B cell (primary cell): ENCODE measurements around the gene NUBP2. TPM values are rescaled to one million over a fixed set of nuclear protein-coding genes. Genes with fewer than 3 reads are reported as not detected.

Experiments
- ATAC-seq: fragments of 200-7000 bp; cut with Tn5 transposase; one replicate; pipeline ENCODE4 v1.10.0; 2021; ENCODE audit warnings: low read depth, mild to moderate bottlenecking, moderate number of reproducible peaks, moderate library complexity
- CTCF ChIA-PET: fragments of 350-600 bp; sonication (Branson Sonifier 250); formaldehyde crosslinking; loops from one replicate; lab custom pipeline; 2021; ENCODE audit warnings: antibody characterized with exemption, inconsistent platforms; lab: Charles Lee
- POLR2A ChIA-PET: fragments of 350-600 bp; sonication (Branson Sonifier 250); formaldehyde crosslinking; loops from one replicate; lab custom pipeline; 2021; ENCODE audit warnings: antibody characterized with exemption; lab: Charles Lee
- DNase-seq: peaks from one replicate; pipeline ENCODE4 v3.0.0; 2013
- H2AFZ ChIP-seq: 2 replicates; pipeline ENCODE4 v1.6.1; 2012; ENCODE audit warnings: mild to moderate bottlenecking, low read depth, low read length; ENCODE audit not compliant: insufficient read depth, poor library complexity, severe bottlenecking
- H3K27ac ChIP-seq, 2 donors: 1 replicate in 1 of 2; 2 replicates in 1 of 2; pipeline ENCODE4 v1.5.1; 2012 to 2013; ENCODE audit warnings: low read length in 2 of 2, mild to moderate bottlenecking in 2 of 2, moderate library complexity in 1 of 2
- H3K27me3 ChIP-seq, 4 experiments: fragments of 200-600 bp in 1 of 4; sonication (generic) in 1 of 4; replicated peaks in 1 of 4; 1 replicate in 2 of 4; 2 replicates in 2 of 4; pipeline versions ENCODE4 v1.6.1 to v1.7.0; 2013 to 2016; ENCODE audit warnings: low read length in 3 of 4, mild to moderate bottlenecking in 2 of 4, mixed read lengths in 1 of 4, moderate library complexity in 1 of 4; ENCODE audit not compliant: insufficient read depth in 4 of 4, control insufficient read depth in 3 of 4; ENCODE audit errors: control extremely low read depth in 1 of 4
- H3K36me3 ChIP-seq, 2 experiments: replicated peaks in 1 of 2; 1 replicate in 1 of 2; 2 replicates in 1 of 2; pipeline versions ENCODE4 v1.6.1 to v1.7.1; 2013; ENCODE audit warnings: low read length in 1 of 2; ENCODE audit not compliant: insufficient read depth in 2 of 2, control insufficient read depth in 1 of 2; ENCODE audit errors: control extremely low read depth in 1 of 2, extremely low read depth in 1 of 2
- H3K4me1 ChIP-seq, 2 donors: fragments of 200-600 bp in 1 of 2; sonication (generic) in 1 of 2; 1 replicate in 1 of 2; 2 replicates in 1 of 2; pipeline versions ENCODE4 v1.5.1 to v1.6.1; 2013 to 2017; ENCODE audit warnings: low read length in 2 of 2; ENCODE audit not compliant: control insufficient read depth in 2 of 2, insufficient read depth in 2 of 2
- H3K4me2 ChIP-seq: replicated peaks from 2 replicates; pipeline ENCODE3; 2012; ENCODE audit warnings: mild to moderate bottlenecking, low read depth, low read length; ENCODE audit not compliant: poor library complexity, severe bottlenecking
- H3K4me3 ChIP-seq, 5 experiments: fragments of 200-600 bp in 1 of 5; sonication (generic) in 1 of 5; 1 replicate in 3 of 5; 2 replicates in 2 of 5; pipeline versions ENCODE4 v1.5.1 to v1.7.0; 2011 to 2016; ENCODE audit warnings: low read length in 4 of 5, mild to moderate bottlenecking in 4 of 5, low read depth in 2 of 5, control low read depth in 1 of 5, moderate library complexity in 1 of 5; ENCODE audit not compliant: insufficient read depth in 1 of 5; ENCODE audit errors: control extremely low read depth in 1 of 5, extremely low read depth in 1 of 5
- H3K79me2 ChIP-seq: fragments of 200-600 bp; sonication (generic); one replicate; pipeline ENCODE4 v1.6.0; 2016; ENCODE audit warnings: low read length; ENCODE audit not compliant: control insufficient read depth, insufficient read depth
- H3K9ac ChIP-seq: fragments of 200-600 bp; sonication (generic); 2 replicates; pipeline ENCODE4 v1.6.1; 2017; ENCODE audit warnings: mild to moderate bottlenecking, low read length, moderate library complexity
- H3K9me3 ChIP-seq, 3 donors: one replicate each; pipeline versions ENCODE4 v1.6.1 to v1.7.1; 2013; ENCODE audit warnings: low read length in 2 of 3; ENCODE audit not compliant: control insufficient read depth in 2 of 3, insufficient read depth in 1 of 3; ENCODE audit errors: control extremely low read depth in 1 of 3
- H4K20me1 ChIP-seq: 2 replicates; pipeline ENCODE4 v1.6.0; 2012; ENCODE audit warnings: mild to moderate bottlenecking, low read length; ENCODE audit not compliant: insufficient read depth, control insufficient read depth, poor library complexity, severe bottlenecking
- H3K27ac Mint-ChIP-seq: one replicate; pipeline ENCODE4 v1.8.0; 2021; ENCODE audit warnings: mixed read lengths
- H3K27me3 Mint-ChIP-seq: one replicate; pipeline ENCODE4 v1.8.0; 2021; ENCODE audit warnings: mixed read lengths
- H3K4me1 Mint-ChIP-seq: one replicate; pipeline ENCODE4 v1.8.0; 2021; ENCODE audit warnings: mixed read lengths
- H3K4me3 Mint-ChIP-seq: one replicate; pipeline ENCODE4 v1.8.0; 2021; ENCODE audit warnings: mixed read lengths
- H3K9me3 Mint-ChIP-seq: one replicate; pipeline ENCODE4 v1.8.0; 2022; ENCODE audit warnings: mixed read lengths; ENCODE audit not compliant: insufficient read depth
- CTCF ChIP-seq: fragments of 200-600 bp; IDR thresholded peaks from one replicate; pipeline ENCODE4 v1.8.0; 2022; ENCODE audit warnings: antibody characterized with exemption, mild to moderate bottlenecking
- EZH2 ChIP-seq: IDR thresholded peaks from 2 replicates; pipeline ENCODE4 v1.6.1; 2012; ENCODE audit warnings: borderline replicate concordance, low read depth, mild to moderate bottlenecking, moderate library complexity, low read length; ENCODE audit not compliant: insufficient read depth, poor library complexity, severe bottlenecking
- WGBS: methylation state at CpG from one replicate; pipeline ENCODE4 v1.1.5; 2013; ENCODE audit warnings: missing lambda C conversion rate; ENCODE audit not compliant: insufficient coverage; 5-methylcytosine and 5-hydroxymethylcytosine counted together
- intact Hi-C: fragments of 100-400 bp; cut with micrococcal nuclease; formaldehyde crosslinking; loops from one replicate; pipeline ENCODE4 v1.10.0; 2022
- polyA plus RNA-seq: library from polyadenylated mRNA; depleted of rRNA; stranded (reverse); fragments of >200 nt; gene quantifications from 2 replicates; pipeline ENCODE4 v1.2.3, GENCODE V29; 2012
- total RNA-seq, 2 donors: library from RNA; stranded (reverse); fragments of 120-200 nt in 1 of 2; gene quantifications; 1 replicate in 1 of 2; 2 replicates in 1 of 2; pipeline versions ENCODE4 v1.2.3 to v1.2.4, GENCODE V29; 2013 to 2022

Gene NUBP2
- total and polyA plus RNA-seq, 2 donors (not counting 1 experiment from before 2014, with no cell fraction given), result 50.2 to 71.7 TPM

- Histone ChIP-seq H3K4me2 (no peak overlapping the region), H2AFZ (no peak overlapping the region), H3K27me3 (no peaks in the 10 kb centered on the region), H3K27ac (no peak overlapping the region), H4K20me1 (peaks cover 18% of the 10 kb centered on the region), H3K4me3 (no peak overlapping the region), H3K79me2 (no peaks in the 10 kb centered on the region), H3K4me1 (peaks cover 5 to 9% of the 10 kb centered on the region in 2 donors), H3K36me3 (peaks cover 0 to 70% of the 10 kb centered on the region in 2 experiments), H3K9ac (no peak overlapping the region), H3K9me3 (peaks cover 0 to 4% (median 0%) of the 10 kb centered on the region in 3 donors)
- ATAC-seq (no peak), DNase-seq (no peak)
- intact Hi-C loops, result no loop called here
- POLR2A ChIA-PET, result no interaction called here
- Mint-ChIP-seq H3K27ac (peak overlapping the region; percentile 10), H3K4me3 (no peak overlapping the region), H3K27me3 (no peaks in the 10 kb centered on the region), H3K9me3 (no peaks in the 10 kb centered on the region), H3K4me1 (peaks cover 5% of the 10 kb centered on the region)
- 94% methylated on average over 22 of the region's 22 CpGs for whole genome bisulfite sequencing
- TF ChIP-seq EZH2, result no peak
- no peak for TF ChIP-seq CTCF
- CTCF ChIA-PET, result no interaction called here
These were observed 16.9 kb upstream of the NUBP2 start for GRCh38 chr16:1765826-1766225.

GRCh38 chr16:1766231-1766630 lies 16.5 kb upstream of the NUBP2 start:
- ChIA-PET POLR2A (no interaction called here), CTCF (no interaction called here)
- WGBS, result 95% methylated on average over 19 of the region's 19 CpGs
- H4K20me1 ChIP-seq, result peaks cover 18% of the 10 kb centered on the region
- no peaks in the 10 kb centered on the region for H3K9me3 Mint-ChIP-seq
- peak overlapping the region; percentile 10 for H3K27ac Mint-ChIP-seq
- H3K4me3 Mint-ChIP-seq, result no peak overlapping the region
- no peak for DNase-seq
- no peaks in the 10 kb centered on the region for H3K79me2 ChIP-seq
- intact Hi-C loops, result no loop called here
- H3K36me3 ChIP-seq, result peaks cover 0 to 66% of the 10 kb centered on the region in 2 experiments
- TF ChIP-seq EZH2, result no peak
- no peak overlapping the region for H3K9ac ChIP-seq
- H2AFZ ChIP-seq, result no peak overlapping the region
- H3K27ac ChIP-seq, result no peak overlapping the region
- no peak overlapping the region for H3K4me2 ChIP-seq
- no peaks in the 10 kb centered on the region for H3K27me3 ChIP-seq
- H3K9me3 ChIP-seq, result peaks cover 0 to 4% (median 0%) of the 10 kb centered on the region in 3 donors
- no peak for ATAC-seq
- peaks cover 5 to 9% of the 10 kb centered on the region in 2 donors for H3K4me1 ChIP-seq
- no peak overlapping the region for H3K4me3 ChIP-seq
- no peaks in the 10 kb centered on the region for H3K27me3 Mint-ChIP-seq
- peaks cover 5% of the 10 kb centered on the region for H3K4me1 Mint-ChIP-seq
